Measurements from ENCODE around the gene AFP. TPM values are rescaled to one million over a fixed set of nuclear protein-coding genes. Genes with fewer than 3 reads are reported as not detected.

Gene AFP
- total and polyA plus RNA-seq, 9 of the 15 experiments (the other 6 are each of a cell fraction or from before 2014, with no cell fraction given) = 0.47 to 6.2 (median 3.0) TPM

DNA sequence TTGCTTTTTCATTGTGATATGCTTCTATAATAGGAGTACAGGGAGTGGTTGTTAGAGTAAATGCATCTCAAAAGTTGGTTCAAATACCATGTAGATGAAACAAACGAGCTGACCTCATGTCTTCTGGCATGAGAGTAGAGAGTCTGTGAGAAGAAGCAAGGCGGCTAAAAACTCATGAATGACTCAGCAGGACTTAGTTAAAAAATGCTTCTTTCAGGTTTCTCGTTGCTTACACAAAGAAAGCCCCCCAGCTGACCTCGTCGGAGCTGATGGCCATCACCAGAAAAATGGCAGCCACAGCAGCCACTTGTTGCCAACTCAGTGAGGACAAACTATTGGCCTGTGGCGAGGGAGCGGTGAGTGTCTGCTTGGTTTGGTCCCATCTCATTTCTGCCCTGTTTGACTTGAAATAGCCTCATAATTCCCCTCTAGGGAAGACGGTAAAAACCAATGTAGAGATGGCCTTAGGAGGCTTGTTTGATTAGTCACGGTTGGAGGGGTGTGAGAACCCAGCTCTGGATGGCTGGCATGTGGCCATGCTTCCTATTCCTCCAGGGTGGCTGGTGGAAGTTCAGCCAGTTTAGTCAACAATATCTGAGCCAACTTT is 14.5 kb downstream of the AFP start (continued):
- 0 out of 4 replicates have a peak, but pooled peaks of 1 of the 2 experiments have one; percentile 24 for TF ChIP-seq ZNF639 (CRISPR knock-in tag; conservative IDR thresholded peaks at IDR 0.05 in 1 of 2, IDR thresholded peaks at IDR 0.05 in 1 of 2)
- TF ChIP-seq, protein P1, sequence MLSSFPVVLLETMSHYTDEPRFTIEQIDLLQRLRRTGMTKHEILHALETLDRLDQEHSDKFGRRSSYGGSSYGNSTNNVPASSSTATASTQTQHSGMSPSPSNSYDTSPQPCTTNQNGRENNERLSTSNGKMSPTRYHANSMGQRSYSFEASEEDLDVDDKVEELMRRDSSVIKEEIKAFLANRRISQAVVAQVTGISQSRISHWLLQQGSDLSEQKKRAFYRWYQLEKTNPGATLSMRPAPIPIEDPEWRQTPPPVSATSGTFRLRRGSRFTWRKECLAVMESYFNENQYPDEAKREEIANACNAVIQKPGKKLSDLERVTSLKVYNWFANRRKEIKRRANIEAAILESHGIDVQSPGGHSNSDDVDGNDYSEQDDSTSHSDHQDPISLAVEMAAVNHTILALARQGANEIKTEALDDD (IDR thresholded peaks at IDR 0.05) = peak; percentile 39; the same call in 1 of the 2 replicates
- TF ChIP-seq BACH1 (tag; IDR thresholded peaks at IDR 0.05) = peak; percentile 75; the same call in 1 of the 2 replicates
- peak; percentile 71 for TF ChIP-seq PRDM10 (IDR thresholded peaks at IDR 0.05; ENCODE audit: partially characterized antibody)
- TF ChIP-seq MAFK (IDR thresholded peaks at IDR 0.05; ENCODE audit: low read length) = peak; percentile 69
- TF ChIP-seq SAP30 (IDR thresholded peaks at IDR 0.05; ENCODE audit: borderline replicate concordance, insufficient read depth, low read depth, low read length, poor library complexity, severe bottlenecking) = no peak
- no peak for TF ChIP-seq MCM7 (IDR thresholded peaks at IDR 0.05)
- no peak for TF ChIP-seq CXXC5 (CRISPR knock-in tag; IDR thresholded peaks at IDR 0.05)
- peak; percentile 96 for TF ChIP-seq ZNF316 (IDR thresholded peaks at IDR 0.05)
- TF ChIP-seq GATAD2B (IDR thresholded peaks at IDR 0.05; ENCODE audit: borderline replicate concordance) = no peak
- TF ChIP-seq, protein P2, sequence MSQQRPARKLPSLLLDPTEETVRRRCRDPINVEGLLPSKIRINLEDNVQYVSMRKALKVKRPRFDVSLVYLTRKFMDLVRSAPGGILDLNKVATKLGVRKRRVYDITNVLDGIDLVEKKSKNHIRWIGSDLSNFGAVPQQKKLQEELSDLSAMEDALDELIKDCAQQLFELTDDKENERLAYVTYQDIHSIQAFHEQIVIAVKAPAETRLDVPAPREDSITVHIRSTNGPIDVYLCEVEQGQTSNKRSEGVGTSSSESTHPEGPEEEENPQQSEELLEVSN (IDR thresholded peaks at IDR 0.05; ENCODE audit: borderline replicate concordance in 1 of 2, extremely low read depth in 1 of 2, insufficient read depth in 1 of 2, insufficient read length in 1 of 2, low read depth in 1 of 2, low read length in 1 of 2, poor library complexity in 1 of 2, severe bottlenecking in 1 of 2) = peak in 1 of 2 experiments; percentile 17
- TF ChIP-seq ATF7 (IDR thresholded peaks at IDR 0.05) = peak; percentile 20; the same call in 1 of the 2 replicates
- TF ChIP-seq NR4A1 (CRISPR knock-in tag; IDR thresholded peaks at IDR 0.05) = no peak
- peak; percentile 54; the same call in 1 of the 2 replicates for TF ChIP-seq NR4A1 (tag; IDR thresholded peaks at IDR 0.05)
- TF ChIP-seq YY1 (IDR thresholded peaks at IDR 0.05; ENCODE audit: borderline replicate concordance in 1 of 3, control insufficient read depth in 1 of 3, extremely low read depth in 1 of 3, insufficient read depth in 3 of 3, insufficient read length in 1 of 3, insufficient replicate concordance in 2 of 3, low read depth in 1 of 3, low read length in 2 of 3) = peak in 2 of 3 experiments; percentile 27 to 55
- no peak for TF ChIP-seq ZNF398 (CRISPR knock-in tag; IDR thresholded peaks at IDR 0.05)
